Right ventricle myocardium superior (tissue), 1 donor: ENCODE results near the gene ZEB2. TPM values are rescaled to one million over a fixed set of nuclear protein-coding genes. Genes with fewer than 3 reads are reported as not detected.

Experiments used
- ATAC-seq: fragments of 200-7000 bp; cut with Tn5 transposase; one replicate; pipeline ENCODE4 v1.9.1; 2020; ENCODE audit warnings: mild to moderate bottlenecking; ENCODE audit not compliant: poor library complexity
- DNase-seq: peaks from one replicate; pipeline ENCODE4 v3.0.0-alpha.2; 2020
- intact Hi-C: fragments of 100-400 bp; cut with DNase I; formaldehyde crosslinking; loops from one replicate; pipeline ENCODE4 v1.11.2; 2022
- total RNA-seq: library from RNA; stranded (reverse); fragmentation: NEBNext Ultra II Directional; extraction: Animal tissue kit (Norgen Biotek cat#: 25700); gene quantifications from one replicate; pipeline ENCODE4 v1.2.1, GENCODE V29; 2021
- donor health status: DM: no; HTN: yes; CAD: no; lungs with severe emphysema.

The ZEB2 gene
- total RNA-seq, 1 donor from 2014 or later: 81.0 TPM

DNA sequence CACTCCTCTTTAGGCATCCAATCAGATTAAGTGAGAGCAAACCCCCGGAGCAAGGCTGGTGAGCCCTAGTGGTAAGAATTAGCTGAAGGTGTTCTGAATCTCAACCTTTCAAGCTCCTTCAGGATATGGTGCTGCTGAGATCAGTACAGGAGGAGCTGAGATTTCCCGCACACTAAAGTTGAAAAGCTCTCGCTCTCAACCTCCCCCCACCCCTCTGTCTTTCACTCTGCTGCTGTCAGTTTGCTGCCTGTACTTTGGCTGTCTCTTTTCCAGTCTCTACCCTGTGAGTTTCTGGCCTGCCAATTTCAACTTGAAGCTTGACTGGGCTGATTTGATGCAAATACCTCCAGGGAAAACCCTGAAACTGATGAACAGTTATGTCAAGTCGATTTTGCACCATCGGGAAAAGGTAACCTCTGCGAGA is 15.7 kb downstream of the ZEB2 start:
- intact Hi-C loops: no loop called here
- ATAC-seq (peak; percentile 25), DNase-seq (no peak)

GRCh38 chr2:144503242-144503641 is 16.7 kb downstream of the ZEB2 start:
- intact Hi-C loops: no loop called here
- DNase-seq (no peak), ATAC-seq (no peak)

DNA sequence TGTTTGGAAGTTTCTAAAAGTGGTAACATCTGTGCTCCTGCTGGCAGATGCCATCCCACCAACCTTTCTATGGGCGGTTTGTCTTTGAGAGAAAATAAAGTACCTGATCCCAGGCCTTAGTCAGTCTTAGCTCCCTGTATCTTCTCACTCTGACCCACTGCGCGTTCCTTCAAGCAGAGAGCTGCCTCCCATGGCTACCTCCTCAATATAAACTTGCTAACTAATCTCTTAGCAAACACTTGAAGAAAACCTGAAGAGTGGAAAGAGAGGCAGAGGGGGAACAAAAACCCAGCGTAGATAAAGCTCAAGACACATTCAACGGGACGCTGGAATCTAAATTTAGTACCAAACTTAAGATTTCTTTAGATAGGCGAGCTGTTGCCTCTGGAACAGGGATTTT is 17.6 kb downstream of the ZEB2 start:
- DNase-seq (no peak), ATAC-seq (no peak)
- intact Hi-C loops: no loop called here

DNA sequence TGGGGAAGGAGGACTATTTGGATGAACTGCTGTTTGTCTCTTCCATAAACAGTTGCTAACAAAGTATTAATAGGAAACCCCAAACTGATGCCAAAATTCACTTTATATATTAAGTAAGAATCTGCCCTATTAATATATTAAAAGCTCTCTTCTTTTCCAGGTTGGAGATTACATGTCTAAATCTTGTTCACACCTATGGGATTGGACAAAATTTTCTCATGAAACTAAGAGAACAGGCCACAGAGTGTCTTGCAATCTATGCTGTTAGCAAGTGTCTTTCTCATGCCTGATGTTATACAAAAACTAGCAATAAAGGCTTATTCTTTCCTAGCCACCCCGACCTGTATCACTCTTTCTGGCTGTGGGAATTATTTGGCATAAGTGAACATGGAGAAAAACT is 18.3 kb downstream of the ZEB2 start:
- DNase-seq (no peak), ATAC-seq (no peak)
- intact Hi-C loops: no loop called here

GRCh38 chr2:144501118-144501517 is 18.8 kb downstream of the ZEB2 start:
- ATAC-seq: no peak
- no peak for DNase-seq
- intact Hi-C loops: no loop called here

GRCh38 chr2:144500563-144500962 is 19.4 kb downstream of the ZEB2 start:
- intact Hi-C loops: no loop called here
- ATAC-seq (no peak), DNase-seq (no peak)

- ATAC-seq: no peak
- DNase-seq: no peak
- intact Hi-C loops: no loop called here
Observed at GRCh38 chr2:144498277-144498676, 21.6 kb downstream of the ZEB2 start.

DNA sequence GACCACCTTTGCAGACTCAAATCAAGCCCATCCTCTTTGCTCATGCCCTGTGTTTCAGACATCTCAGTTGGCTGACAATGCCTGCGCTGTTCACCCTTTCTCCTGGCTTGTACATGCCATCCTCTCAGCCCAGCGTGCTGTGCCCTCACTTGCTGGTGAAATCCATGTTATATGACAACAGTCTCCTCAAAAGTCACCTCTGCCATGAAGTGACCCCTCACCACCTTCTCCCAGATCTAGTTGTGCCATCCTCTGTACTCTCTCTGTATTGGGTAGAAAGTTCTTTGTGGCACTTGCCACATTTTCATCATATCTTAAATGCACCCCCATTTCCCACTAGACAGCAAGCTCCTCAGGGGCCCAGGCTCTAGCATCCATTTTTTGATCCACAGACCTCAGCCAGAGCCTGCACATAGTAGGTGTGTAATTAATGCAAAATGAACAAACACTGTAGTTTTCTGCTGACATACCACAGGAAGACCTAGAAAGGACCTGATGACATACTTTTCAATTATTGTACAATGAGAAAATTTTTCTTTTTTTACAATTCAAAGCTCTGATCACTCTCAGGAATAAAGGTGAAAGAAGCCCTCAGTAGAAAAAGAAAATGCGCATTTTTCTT is 22.8 kb downstream of the ZEB2 start:
- ATAC-seq (no peak), DNase-seq (no peak)
- intact Hi-C loops: no loop called here

DNA sequence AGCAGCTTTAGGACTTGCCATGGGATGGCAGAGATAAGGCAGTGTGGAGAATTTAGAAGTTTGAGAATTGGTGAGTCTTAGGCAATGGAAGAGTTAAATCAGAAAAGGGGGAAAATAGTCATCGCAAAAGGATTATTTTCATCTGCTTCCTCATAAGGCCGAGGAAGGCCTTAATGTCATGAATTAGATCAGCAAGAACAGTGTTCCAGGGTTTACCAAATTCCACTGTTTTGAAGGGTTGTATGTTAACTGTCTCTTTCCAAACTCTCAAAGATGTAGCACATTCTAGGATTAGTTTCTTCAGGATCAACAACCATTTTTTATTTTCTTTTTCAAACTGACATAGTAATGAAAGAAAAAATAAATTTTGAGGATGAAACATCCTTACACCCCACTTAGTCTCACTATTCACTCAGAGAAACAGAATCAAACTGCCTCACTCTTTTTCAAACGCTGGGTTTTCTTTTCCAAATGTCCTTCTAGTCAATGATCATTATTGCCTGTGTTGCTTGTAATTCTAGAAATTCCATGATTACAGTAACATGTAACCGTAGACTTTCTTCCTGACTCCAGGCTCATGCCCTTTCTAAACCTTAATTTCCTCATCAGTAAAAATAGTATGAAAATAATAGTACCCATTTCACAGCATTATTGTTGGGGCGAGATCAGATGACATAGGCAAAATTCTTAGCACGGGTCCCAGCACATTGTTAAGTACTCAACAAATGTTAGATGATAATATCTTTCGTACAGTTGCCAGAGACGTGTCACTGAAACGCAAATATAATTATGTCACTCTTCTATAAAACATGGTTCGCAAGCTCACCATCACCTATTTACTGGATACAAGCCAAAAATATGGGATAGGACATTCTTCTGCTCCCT is 23.6 kb downstream of the ZEB2 start:
- intact Hi-C loops: no loop called here
- ATAC-seq: no peak
- no peak for DNase-seq

- DNase-seq (no peak), ATAC-seq (peak; percentile 56)
- intact Hi-C loops: no loop called here
Observed at GRCh38 chr2:144495227-144496091, 24.5 kb downstream of the ZEB2 start.

GRCh38 chr2:144493027-144493809 is 26.7 kb downstream of the ZEB2 start:
- DNase-seq (no peak), ATAC-seq (no peak)
- intact Hi-C loops: no loop called here

DNA sequence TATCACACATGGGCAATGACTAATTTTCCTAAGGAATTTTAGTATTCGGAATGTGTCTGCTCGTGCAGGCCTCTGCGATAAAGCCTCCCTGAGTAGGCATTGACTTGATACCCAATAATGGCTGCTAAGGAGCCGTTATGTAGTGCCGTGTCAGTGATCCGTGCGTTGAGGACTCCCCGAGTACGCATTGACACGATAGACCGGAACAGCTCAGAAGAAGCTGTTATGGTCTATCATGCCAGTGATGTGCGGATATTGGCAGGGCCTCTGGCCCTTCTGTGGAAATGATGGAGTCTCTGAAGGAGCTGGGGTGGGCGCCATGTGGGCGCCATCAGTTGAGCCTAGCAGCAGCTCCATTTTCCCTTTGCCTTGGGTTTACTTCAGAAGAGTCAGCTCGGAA is 29.1 kb downstream of the ZEB2 start:
- ATAC-seq: no peak
- DNase-seq: no peak
- intact Hi-C loops: no loop called here

- DNase-seq (no peak), ATAC-seq (no peak)
- intact Hi-C loops: no loop called here
Observed at GRCh38 chr2:144490017-144490416, 29.9 kb downstream of the ZEB2 start.

GRCh38 chr2:144489315-144489916 is 30.5 kb downstream of the ZEB2 start:
- no peak for DNase-seq
- ATAC-seq: no peak
- intact Hi-C loops: no loop called here

DNA sequence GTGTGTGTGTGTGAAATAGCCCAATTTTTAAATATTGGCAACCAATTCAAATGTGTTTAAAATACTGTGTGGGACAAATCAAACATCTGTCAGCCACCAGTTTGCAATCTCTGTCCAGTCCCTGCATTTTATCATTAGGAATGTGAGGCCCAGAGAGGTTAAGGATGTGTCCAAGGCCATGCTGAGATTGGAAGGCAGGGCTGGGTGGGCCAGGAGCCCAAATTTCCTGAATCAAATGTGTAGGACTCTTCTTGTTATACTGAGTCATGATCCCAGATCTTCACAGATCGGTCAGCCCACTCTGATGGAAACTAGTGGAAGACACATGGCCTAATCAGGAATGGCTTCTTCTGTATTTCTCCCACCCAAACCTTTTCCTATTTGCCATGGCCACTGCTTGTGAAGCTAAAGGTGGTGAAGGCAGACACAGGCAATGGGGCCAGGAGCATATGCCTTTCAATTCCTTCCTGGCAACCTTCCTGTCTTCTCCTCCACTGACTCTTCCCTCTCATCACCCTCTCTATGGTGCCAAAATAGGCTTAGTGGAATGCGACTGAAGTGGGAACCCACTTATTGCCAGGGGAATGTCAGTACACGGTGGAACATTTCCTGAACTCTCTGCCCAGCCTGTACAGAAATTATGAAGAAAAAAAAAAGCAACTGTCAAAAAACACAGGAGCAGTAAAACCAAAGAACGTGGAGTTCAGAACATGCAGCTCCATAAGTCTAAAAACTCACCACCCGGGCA is 35.5 kb downstream of the ZEB2 start:
- intact Hi-C loops: no loop called here
- DNase-seq (no peak), ATAC-seq (peak; percentile 89)

- intact Hi-C loops: no loop called here
Observed at GRCh38 chr2:144481666-144482065, 38.3 kb downstream of the ZEB2 start.

GRCh38 chr2:144481109-144481508 is 38.8 kb downstream of the ZEB2 start:
- intact Hi-C loops: no loop called here
- no peak for ATAC-seq
- DNase-seq: no peak

More at GRCh38 chr2:144481666-144482065, 38.3 kb downstream of the ZEB2 start:
- DNase-seq: no peak
- no peak for ATAC-seq

DNA sequence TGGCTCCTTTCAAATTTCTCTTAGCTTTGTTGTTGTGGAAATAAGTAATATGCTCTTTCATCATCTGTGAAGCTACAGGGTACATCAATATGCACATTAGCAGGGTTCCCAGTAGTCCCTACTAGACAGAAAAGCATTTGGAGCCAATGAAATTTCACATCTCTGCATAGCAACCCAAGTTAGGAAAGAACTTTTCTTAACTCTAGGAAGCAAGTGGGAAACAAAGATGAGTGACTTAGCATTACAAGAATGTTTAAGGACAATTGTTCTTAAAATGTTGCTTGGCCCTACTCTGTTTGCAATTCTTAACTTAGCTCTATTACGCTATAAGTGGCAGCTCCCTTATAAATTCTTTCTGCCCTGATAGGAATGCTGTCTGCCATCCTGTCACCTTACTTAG is 39.6 kb downstream of the ZEB2 start:
- no peak for ATAC-seq
- DNase-seq: no peak
- intact Hi-C loops: no loop called here
